ENCODE data around the gene RNF175.

RNF175 gene

GRCh38 chr4:153748378-153748777 lies 11.4 kb downstream of the RNF175 start:
- DNase-seq (ENCODE audit: low read depth, low spot score), result no peak

DNA sequence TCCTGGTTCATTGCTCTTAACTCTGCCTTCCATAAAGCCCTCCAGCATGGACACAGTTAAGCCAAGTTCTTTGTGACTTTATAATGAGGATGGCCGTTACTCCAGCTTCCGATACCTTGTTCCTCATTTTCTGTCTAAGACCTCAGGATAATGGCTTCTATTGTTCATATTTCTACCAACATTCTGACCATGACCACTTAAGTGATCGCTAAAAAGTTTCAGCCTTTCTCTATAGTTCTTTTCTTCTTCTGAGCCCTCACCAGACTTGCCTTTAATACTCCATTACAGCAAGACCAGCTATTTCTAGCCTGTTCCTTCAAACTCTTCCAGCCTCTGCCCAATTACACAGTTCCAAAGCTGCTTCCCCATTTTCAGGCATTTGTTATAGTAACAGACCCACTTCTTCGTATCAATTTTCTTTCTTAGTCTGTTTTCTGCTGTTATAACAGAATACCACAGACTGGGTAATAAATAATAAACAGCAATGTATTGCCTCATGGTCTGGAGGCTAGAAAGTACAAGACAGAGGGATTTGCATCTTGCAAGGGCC lies 12.3 kb downstream of the RNF175 start:
- no peak for DNase-seq (ENCODE audit: low read depth, low spot score)

DNA sequence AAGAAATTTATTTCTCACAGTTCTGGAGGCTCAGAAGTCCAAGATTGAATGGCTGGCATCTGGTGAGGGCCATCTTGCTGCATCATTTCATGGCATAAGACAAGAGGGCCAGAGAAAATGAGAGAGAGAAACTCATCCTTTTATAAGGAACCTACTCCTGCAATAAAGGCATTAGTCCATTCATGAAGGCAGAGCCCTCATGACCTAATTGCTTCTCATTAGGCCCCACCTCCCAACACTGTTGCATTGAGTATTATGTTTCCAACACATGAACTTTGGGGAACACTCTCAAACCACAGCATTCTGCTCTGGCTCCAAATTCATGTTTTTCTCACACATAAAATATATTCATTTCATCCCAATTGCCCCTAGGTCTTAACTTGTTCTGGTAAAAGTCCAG lies 14.2 kb downstream of the RNF175 start:
- no peak for DNase-seq (ENCODE audit: low read depth, low spot score)

- DNase-seq (ENCODE audit: low read depth, low spot score), result no peak
Measured at GRCh38 chr4:153741541-153741940, 18.3 kb downstream of the RNF175 start.

GRCh38 chr4:153735906-153736461 lies 23.8 kb downstream of the RNF175 start:
- DNase-seq (ENCODE audit: low read depth, low spot score), result no peak

DNA sequence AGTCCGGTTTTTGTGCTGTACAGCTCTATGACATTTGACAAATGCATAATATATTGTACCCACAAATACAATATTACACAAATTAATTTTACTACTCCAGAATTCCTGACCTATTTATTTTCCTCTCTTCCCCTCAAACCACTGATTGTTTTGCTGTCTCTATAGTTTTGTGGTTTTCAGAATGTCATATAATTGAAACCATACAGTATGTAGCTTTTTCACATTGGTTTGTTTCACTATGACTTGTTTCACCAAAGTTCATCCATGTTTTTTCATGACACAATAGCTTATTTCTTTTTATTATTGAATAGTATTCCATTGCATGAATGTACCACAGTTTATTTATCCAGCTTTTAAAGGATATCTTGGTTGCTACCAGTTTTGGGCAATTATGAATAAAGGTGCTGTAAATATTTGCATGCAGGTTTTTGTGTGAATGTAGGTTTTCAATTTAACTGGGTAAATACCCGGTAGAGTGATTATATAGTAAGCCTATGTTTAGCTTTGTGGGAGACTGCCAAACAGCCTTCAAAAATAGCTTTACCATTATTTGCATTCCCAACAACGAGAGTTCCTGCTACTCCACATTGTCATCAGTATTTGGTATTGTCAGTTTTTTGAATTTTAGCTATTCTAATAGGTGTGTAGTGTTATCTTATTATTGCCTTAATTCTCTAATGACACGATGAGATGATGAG lies 25.9 kb downstream of the RNF175 start:
- no peak for DNase-seq (ENCODE audit: low read depth, low spot score)

GRCh38 chr4:153731239-153731638 lies 28.6 kb downstream of the RNF175 start:
- no peak for DNase-seq (ENCODE audit: low read depth, low spot score)

- no peak for DNase-seq (ENCODE audit: low read depth, low spot score)
Measured at GRCh38 chr4:153729895-153730294, 29.9 kb downstream of the RNF175 start.

- DNase-seq (ENCODE audit: low read depth, low spot score), result no peak
Measured at GRCh38 chr4:153728660-153729059, 31.2 kb downstream of the RNF175 start.

DNA sequence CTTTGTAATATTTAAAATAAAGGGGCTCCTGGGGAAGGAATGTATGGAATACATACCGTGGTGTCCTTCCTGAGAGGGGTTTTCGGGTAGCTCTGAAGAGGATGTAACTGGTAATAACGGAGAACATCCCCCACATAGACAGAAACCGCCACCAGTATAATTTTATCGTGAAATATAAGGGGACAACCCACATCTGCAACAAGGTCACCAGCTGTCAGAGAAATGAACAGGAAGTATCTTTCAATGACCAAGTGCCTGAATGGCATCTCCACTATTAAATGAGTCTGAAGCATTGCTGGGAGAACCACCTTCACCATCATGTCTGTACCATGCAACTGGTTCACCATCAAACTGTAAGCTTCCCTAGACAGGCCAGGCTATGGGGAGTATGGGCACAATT lies 31.7 kb downstream of the RNF175 start:
- DNase-seq (ENCODE audit: low read depth, low spot score), result no peak

- no peak for DNase-seq (ENCODE audit: low read depth, low spot score)
Measured at GRCh38 chr4:153725831-153726154, 34.0 kb downstream of the RNF175 start.

- no peak for DNase-seq (ENCODE audit: low read depth, low spot score)
Measured at GRCh38 chr4:153725136-153725830, 34.5 kb downstream of the RNF175 start.

- no peak for DNase-seq (ENCODE audit: low read depth, low spot score)
Measured at GRCh38 chr4:153724606-153725005, 35.2 kb downstream of the RNF175 start.

DNA sequence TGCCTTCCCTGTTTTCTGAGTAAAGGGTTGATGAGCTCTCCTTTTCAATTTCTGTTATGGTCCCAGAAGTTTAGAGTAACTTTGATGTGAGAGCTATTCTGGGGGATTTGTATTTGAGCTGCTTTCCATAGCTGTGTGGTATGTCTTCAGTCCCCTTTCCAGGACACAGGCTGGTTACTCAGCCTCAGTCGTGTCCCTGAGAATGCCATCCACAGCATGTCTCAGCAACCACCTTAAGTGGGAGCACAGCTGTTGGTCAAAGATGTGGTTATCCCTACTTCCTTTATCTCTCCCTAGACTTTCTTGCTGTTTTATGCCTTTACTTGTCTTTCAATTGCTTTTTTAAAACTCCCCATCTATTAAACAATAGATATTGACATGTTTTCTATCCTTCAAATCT lies 37.8 kb downstream of the RNF175 start:
- DNase-seq (ENCODE audit: low read depth, low spot score), result no peak

DNA sequence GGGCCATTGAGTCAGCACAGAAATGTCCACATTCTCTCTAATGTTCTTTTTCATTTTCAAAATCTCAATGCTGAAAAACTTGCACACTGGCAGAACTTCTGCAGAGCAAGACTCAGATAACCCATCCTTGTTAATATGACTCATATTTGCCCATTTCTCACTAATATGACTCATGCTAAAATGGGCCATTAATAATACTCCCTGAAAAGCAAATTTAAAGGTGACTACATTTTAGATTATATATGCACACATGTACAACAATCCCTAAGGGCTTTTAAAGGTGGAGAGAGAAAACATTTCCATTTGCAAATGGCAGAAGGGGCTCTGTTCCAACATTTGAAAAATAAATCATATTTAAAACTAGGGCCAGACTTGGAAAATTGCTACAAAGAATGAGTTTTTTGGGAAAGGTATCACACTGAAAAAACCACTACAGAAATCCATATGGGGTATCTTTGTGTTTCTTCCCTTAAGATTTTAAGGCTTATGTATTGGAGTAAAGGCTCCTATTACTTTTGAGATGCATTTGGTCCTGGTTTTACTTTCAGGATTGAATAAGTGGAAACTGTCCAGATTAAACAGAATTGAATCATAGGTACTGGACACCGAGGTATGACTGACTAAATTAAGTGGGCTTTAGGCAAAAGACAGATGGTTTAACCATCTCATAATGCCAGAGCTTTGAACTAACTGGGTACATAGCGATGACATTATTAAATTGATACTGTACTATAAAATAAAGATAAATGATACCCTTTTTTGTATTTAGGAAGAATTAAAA lies 45.8 kb downstream of the RNF175 start:
- DNase-seq (ENCODE audit: low read depth, low spot score), result no peak

GRCh38 chr4:153710681-153711080 lies 49.1 kb downstream of the RNF175 start:
- no peak for DNase-seq (ENCODE audit: low read depth, low spot score)

- no peak for DNase-seq (ENCODE audit: low read depth, low spot score)
Measured at GRCh38 chr4:153706519-153706918, 53.3 kb downstream of the RNF175 start.

- no peak for DNase-seq (ENCODE audit: low read depth, low spot score)
Measured at GRCh38 chr4:153705743-153706468, 53.9 kb downstream of the RNF175 start.

DNA sequence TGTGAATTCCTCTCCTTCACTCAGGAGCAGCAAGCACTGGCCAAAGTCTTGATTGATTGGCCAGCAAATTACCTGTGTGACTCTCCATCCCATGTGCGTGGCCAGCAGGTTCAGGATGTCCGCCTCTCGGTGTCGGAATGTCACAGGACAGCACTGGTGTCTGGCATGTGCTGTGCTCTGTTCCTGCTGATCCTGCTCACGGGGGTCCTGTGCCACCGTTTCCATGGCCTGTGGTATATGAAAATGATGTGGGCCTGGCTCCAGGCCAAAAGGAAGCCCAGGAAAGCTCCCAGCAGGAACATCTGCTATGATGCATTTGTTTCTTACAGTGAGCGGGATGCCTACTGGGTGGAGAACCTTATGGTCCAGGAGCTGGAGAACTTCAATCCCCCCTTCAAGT lies 55.3 kb downstream of the RNF175 start:
- no peak for DNase-seq (ENCODE audit: low read depth, low spot score)

- DNase-seq (ENCODE audit: low read depth, low spot score), result no peak
Measured at GRCh38 chr4:153684971-153685371, 74.9 kb downstream of the RNF175 start.

DNA sequence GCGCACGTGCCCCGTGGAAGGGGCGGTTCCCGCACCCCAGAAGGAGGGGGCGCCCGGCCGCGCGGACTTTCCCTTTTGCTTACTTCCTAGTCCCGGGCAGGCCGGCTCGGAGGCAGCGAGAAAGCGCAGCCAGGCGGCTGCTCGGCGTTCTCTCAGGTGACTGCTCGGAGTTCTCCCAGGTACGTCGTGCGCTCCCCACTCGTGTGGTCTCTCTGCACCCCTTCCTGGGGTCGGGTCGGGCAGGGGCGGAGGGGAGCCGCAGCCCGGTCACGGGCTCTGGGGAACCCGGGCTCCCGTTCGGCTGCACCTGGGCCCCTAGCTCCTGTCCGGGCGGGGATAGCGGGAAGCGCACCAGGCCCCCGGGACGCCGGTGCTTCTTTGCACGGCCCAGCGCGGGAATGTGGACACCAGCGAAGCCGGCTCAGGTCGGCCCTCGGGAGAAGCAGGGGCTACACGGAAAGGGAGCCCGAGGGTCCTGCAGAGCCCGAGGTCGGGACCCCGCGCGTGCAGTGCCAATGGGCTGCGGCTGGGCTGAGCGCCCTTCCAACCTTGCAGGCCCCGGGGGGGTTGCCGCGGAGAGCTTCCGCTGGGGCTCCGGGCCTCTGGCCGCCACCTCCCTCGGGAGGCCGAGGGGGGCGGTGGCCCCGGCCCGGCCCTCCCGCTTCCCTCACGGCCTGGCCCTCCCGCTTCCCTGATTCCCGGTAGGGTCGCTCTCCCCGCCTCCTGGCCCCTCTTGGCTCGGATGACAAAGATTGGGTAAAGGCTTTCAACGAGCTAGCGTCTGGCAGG lies 75.4 kb downstream of the RNF175 start, which contains the start of gene TLR2:
Gene TLR2 (plus strand): TSS at position 99 of the 789 bp plus-strand sequence. CDS start 18,628 bp downstream, outside the sequence.
- no peak for DNase-seq (ENCODE audit: low read depth, low spot score)
